Endothelial cell (in vitro differentiated cells): ENCODE data around the gene CEP83. TPM values are rescaled to one million over a fixed set of nuclear protein-coding genes. Genes with fewer than 3 reads are reported as not detected.

Experiments used
- DNase-seq: peaks from one replicate; pipeline ENCODE4 v3.0.0; 2021; ENCODE audit warnings: low spot score
- H3K27ac Mint-ChIP-seq: one replicate; pipeline ENCODE4 v1.8.0; 2021; ENCODE audit warnings: mixed read lengths, inconsistent platforms; ENCODE audit not compliant: unreplicated experiment
- H3K27me3 Mint-ChIP-seq: one replicate; pipeline ENCODE4 v1.8.0; 2021; ENCODE audit warnings: mild to moderate bottlenecking, moderate library complexity, mixed read lengths, inconsistent platforms; ENCODE audit not compliant: unreplicated experiment
- H3K36me3 Mint-ChIP-seq: one replicate; pipeline ENCODE4 v1.8.0; 2021; ENCODE audit warnings: mild to moderate bottlenecking, low read depth, mixed read lengths, inconsistent platforms; ENCODE audit not compliant: unreplicated experiment
- H3K4me1 Mint-ChIP-seq: one replicate; pipeline ENCODE4 v1.8.0; 2021; ENCODE audit warnings: mild to moderate bottlenecking, mixed read lengths, inconsistent platforms; ENCODE audit not compliant: unreplicated experiment
- H3K4me3 Mint-ChIP-seq: one replicate; pipeline ENCODE4 v1.8.0; 2021; ENCODE audit warnings: mild to moderate bottlenecking, mixed read lengths, inconsistent platforms; ENCODE audit not compliant: unreplicated experiment
- H3K9me3 Mint-ChIP-seq: one replicate; pipeline ENCODE4 v1.8.0; 2021; ENCODE audit warnings: mixed read lengths, inconsistent platforms; ENCODE audit not compliant: unreplicated experiment
- total RNA-seq: library from RNA; stranded (reverse); fragmentation: NEBNext Ultra II Directional; extraction: Animal tissue kit (Norgen Biotek cat#: 25700); gene quantifications from one replicate; pipeline ENCODE4 v1.2.1, GENCODE V29; 2021; ENCODE audit not compliant: unreplicated experiment
- TF ChIP-seq, protein P1 (sequence below): fragments of 200-600 bp; sonication (generic); IDR thresholded peaks from one replicate; pipeline ENCODE4 v1.5.0; 2021; ENCODE audit warnings: antibody characterized with exemption; ENCODE audit not compliant: unreplicated experiment

CEP83 gene
- total RNA-seq, 1 donor from 2014 or later = 18.6 TPM

DNA sequence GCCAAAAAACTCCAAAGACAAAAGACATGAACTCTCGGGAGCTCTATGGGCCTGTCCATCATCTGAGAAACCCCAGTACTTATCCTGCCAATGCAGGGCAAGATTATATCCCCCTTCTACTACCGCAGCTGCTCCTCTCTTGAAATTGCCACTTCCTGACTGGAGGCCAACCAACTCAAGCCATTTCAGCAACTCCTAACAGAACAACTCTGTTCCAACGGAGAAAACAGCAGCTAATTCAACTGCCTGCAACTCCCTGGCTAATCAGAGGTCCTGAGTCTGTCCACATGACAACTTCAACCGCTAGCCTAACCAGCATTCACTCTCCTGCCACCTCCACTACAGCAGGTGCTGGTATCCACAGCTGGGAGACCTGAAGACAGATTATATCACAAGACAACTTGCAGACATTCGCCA lies 24.1 kb downstream of the CEP83 start:
- DNase-seq = no peak
- no peaks in the 10 kb centered on the region for H3K27me3 Mint-ChIP-seq
- no peak overlapping the region for H3K27ac Mint-ChIP-seq
- peaks cover 5% of the 10 kb centered on the region for H3K4me1 Mint-ChIP-seq
- no peaks in the 10 kb centered on the region for H3K36me3 Mint-ChIP-seq
- no peaks in the 10 kb centered on the region for H3K9me3 Mint-ChIP-seq
- TF ChIP-seq, protein P1, sequence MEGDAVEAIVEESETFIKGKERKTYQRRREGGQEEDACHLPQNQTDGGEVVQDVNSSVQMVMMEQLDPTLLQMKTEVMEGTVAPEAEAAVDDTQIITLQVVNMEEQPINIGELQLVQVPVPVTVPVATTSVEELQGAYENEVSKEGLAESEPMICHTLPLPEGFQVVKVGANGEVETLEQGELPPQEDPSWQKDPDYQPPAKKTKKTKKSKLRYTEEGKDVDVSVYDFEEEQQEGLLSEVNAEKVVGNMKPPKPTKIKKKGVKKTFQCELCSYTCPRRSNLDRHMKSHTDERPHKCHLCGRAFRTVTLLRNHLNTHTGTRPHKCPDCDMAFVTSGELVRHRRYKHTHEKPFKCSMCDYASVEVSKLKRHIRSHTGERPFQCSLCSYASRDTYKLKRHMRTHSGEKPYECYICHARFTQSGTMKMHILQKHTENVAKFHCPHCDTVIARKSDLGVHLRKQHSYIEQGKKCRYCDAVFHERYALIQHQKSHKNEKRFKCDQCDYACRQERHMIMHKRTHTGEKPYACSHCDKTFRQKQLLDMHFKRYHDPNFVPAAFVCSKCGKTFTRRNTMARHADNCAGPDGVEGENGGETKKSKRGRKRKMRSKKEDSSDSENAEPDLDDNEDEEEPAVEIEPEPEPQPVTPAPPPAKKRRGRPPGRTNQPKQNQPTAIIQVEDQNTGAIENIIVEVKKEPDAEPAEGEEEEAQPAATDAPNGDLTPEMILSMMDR = no peak
- no peak overlapping the region for H3K4me3 Mint-ChIP-seq

DNA sequence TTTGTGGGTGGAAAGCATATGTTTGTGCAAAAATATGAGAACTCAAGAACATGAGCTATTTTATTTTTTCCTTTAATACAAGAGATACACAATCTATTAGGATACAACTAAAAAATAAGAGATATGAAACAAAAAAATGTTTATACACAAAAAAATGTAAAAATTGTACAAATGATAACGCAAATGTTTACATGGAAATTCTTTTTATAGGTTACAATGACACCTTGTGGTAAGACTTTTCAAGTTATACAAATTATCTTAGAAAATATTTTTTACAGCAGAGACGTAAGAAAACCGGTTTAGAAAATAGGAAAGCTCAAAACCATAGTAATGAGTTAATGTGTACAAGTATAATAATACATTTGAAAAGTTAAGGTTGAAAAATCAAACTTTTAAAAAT lies 25.5 kb downstream of the CEP83 start:
- Mint-ChIP-seq H3K27me3 (no peaks in the 10 kb centered on the region), H3K4me1 (peaks cover 5% of the 10 kb centered on the region), H3K9me3 (no peaks in the 10 kb centered on the region), H3K4me3 (no peak overlapping the region), H3K27ac (no peak overlapping the region), H3K36me3 (no peaks in the 10 kb centered on the region)
- DNase-seq = no peak
- TF ChIP-seq, protein P1 = no peak

DNA sequence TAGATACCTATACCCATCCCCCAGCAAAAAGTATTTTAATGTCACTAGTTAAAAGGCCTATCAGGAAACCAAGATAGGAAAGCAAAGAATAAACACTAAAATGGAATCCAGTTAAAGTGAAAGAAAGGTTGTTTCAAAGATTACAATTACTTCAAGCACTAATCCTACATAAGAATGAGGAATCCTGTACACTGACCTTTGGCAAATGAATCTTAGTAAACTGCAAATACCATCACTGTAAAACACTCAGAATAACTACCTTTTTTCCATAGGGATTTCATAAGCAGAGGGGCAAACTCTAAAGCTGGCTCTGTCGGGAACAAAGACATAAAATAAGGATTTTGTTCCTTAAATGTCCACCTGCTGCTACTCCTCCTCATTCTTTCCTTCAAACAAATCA lies 25.9 kb downstream of the CEP83 start:
- peaks cover 5% of the 10 kb centered on the region for H3K4me1 Mint-ChIP-seq
- TF ChIP-seq, protein P1 = no peak
- no peaks in the 10 kb centered on the region for H3K9me3 Mint-ChIP-seq
- no peak overlapping the region for H3K27ac Mint-ChIP-seq
- no peak for DNase-seq
- no peaks in the 10 kb centered on the region for H3K36me3 Mint-ChIP-seq
- H3K27me3 Mint-ChIP-seq = no peaks in the 10 kb centered on the region
- H3K4me3 Mint-ChIP-seq = no peak overlapping the region

DNA sequence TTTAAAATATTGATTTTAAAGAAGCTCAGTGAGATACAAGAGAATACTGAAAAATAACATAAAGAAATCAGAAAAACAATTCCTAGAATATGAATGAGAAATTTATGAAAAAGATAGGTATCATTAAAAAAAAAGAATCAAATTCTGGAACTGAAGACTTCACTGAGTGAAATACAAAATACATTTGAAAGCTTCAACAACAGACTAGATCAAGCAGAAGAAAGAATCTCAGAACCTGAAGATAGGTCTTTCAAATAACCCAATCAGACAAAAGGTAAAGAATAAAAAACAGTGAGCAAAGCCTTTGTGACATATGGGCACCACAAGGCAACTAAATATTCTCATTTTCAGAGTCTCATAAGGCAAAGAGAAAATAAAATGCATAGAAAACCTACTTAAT lies 29.4 kb downstream of the CEP83 start:
- DNase-seq = no peak
- H3K27me3 Mint-ChIP-seq = no peaks in the 10 kb centered on the region
- peaks cover 3% of the 10 kb centered on the region for H3K36me3 Mint-ChIP-seq
- H3K27ac Mint-ChIP-seq = no peak overlapping the region
- H3K9me3 Mint-ChIP-seq = no peaks in the 10 kb centered on the region
- H3K4me3 Mint-ChIP-seq = no peak overlapping the region
- TF ChIP-seq, protein P1 = no peak
- H3K4me1 Mint-ChIP-seq = peaks cover 2% of the 10 kb centered on the region

DNA sequence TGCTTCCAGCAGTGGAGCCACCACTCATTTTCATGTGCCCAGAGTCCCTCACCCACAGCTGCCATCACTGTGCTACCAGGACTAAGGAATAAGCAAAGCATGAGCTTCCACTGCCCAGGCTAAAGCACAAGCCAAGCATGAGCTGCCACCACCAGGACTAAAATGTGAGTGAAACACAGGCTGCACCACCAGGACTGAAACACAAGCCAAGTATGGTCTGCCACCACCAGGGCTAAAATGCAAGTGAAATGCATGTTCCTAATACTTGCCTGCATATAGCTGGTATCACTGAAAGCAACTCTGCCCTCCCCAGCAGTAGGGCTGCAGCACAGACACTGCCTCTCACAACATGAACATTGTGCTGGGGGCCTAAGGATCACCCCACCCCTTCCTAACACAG lies 30.0 kb downstream of the CEP83 start:
- H3K4me1 Mint-ChIP-seq = peaks cover 2% of the 10 kb centered on the region
- no peak for DNase-seq
- H3K27me3 Mint-ChIP-seq = no peaks in the 10 kb centered on the region
- H3K36me3 Mint-ChIP-seq = peaks cover 8% of the 10 kb centered on the region
- H3K4me3 Mint-ChIP-seq = no peak overlapping the region
- no peaks in the 10 kb centered on the region for H3K9me3 Mint-ChIP-seq
- H3K27ac Mint-ChIP-seq = no peak overlapping the region
- TF ChIP-seq, protein P1 = no peak
